HUES64 (cell line): Measurements from ENCODE around the gene HEMGN.

Experiments used
- H3K27ac ChIP-seq: 2 replicates; pipeline ENCODE4 v1.7.0; 2013; ENCODE audit warnings: low read depth, low read length, inconsistent platforms
- H3K27me3 ChIP-seq: 2 replicates; pipeline ENCODE4 v1.6.1; 2013; ENCODE audit warnings: mild to moderate bottlenecking, low read length; ENCODE audit not compliant: insufficient read depth
- H3K36me3 ChIP-seq: 2 replicates; pipeline ENCODE4 v1.6.1; 2013; ENCODE audit warnings: mild to moderate bottlenecking, low read length; ENCODE audit not compliant: insufficient read depth
- H3K4me1 ChIP-seq: 2 replicates; pipeline ENCODE4 v1.6.1; 2013; ENCODE audit warnings: mild to moderate bottlenecking, low read length, moderate library complexity; ENCODE audit not compliant: insufficient read depth
- H3K4me3 ChIP-seq: 2 replicates; pipeline ENCODE4 v1.5.1; 2013; ENCODE audit warnings: mild to moderate bottlenecking, low read length, moderate library complexity
- H3K9ac ChIP-seq: 2 replicates; pipeline ENCODE4 v1.6.1; 2013; ENCODE audit warnings: mild to moderate bottlenecking, low read depth, low read length
- H3K9me3 ChIP-seq: 2 replicates; pipeline ENCODE4 v1.6.1; 2013; ENCODE audit warnings: low read depth, low read length; ENCODE audit not compliant: insufficient read depth
- WGBS: fragments of 150-250, 120-280 bp; methylation state at CpG from one replicate; pipeline ENCODE4 v1.1.7; 2013; ENCODE audit warnings: missing lambda C conversion rate; 5-methylcytosine and 5-hydroxymethylcytosine counted together

Gene HEMGN

DNA sequence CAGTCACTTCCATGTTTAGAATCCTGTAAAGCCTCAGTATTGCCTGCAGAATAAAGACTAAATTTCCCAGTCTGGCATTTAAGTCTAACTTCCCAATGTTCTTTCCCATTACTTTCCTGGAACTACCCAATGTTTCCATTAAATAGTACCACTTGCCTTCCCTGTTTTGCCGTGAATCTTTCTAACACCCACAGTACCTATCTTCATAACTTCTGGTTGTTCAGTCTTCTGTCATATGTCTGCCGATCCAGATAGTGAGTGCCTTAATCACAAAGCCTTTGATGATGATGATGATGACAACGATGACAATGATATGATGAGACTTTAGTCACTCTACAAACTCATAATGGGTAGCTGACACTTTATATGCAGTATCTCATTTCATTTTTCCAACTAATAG, 6.6 kb upstream of the HEMGN start:
- Histone ChIP-seq H3K36me3 (no peaks in the 10 kb centered on the region), H3K9ac (no peak overlapping the region), H3K9me3 (no peaks in the 10 kb centered on the region), H3K4me1 (no peaks in the 10 kb centered on the region), H3K27me3 (peaks cover 53% of the 10 kb centered on the region), H3K4me3 (no peak overlapping the region), H3K27ac (no peak overlapping the region)
- WGBS, result 85% methylated on average over 2 of the region's 3 CpGs

DNA sequence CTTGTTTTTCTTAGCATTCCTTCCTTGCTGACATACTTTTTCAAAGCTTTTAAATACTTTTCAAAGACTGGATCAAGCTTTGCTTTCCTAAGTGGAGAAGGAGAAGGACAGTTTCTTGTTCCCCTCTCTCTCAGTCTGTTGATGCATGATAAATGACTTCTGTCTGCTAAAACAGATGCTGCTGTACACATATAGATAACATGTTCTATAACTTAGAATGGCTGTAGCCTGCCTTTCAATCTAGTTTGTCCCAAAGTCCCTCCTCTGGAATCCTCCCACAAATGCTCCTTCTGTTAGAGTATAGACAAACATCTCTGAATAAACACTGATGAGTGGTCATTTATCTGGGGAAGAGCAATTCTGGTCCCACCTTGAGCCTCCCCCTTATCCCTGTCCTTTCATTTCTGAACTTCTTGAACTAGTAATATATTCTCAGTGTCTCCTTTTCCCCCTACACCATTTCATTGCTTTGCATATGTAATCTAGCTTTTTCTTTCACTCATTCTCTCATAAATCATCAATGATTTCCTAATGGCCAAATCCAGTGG, 5.4 kb upstream of the HEMGN start:
- Histone ChIP-seq H3K4me1 (no peaks in the 10 kb centered on the region), H3K27me3 (peaks cover 65% of the 10 kb centered on the region), H3K4me3 (no peak overlapping the region), H3K9me3 (no peaks in the 10 kb centered on the region), H3K27ac (no peak overlapping the region), H3K9ac (no peak overlapping the region), H3K36me3 (no peaks in the 10 kb centered on the region)

DNA sequence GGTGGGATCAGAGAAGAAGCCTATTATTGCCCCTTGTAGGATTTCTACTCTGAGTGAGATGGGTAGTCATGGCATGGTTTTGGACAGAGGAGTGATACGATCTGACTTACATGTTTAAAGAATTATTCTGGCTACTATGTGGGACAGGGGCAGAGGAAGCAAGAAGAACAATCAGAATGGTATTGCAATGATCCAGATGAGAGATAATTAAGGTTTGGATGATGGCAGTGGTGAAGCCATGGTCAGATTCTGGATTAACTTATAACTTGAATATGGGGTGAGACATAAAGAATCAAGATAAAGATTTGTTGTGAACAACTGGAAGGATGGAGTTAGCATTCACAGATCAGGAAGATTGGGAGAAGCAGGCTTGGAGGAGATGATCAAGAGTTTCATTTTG, 3.4 kb upstream of the HEMGN start:
- Histone ChIP-seq H3K36me3 (no peaks in the 10 kb centered on the region), H3K4me1 (no peaks in the 10 kb centered on the region), H3K9ac (no peak overlapping the region), H3K4me3 (no peak overlapping the region), H3K27me3 (peaks cover 85% of the 10 kb centered on the region), H3K9me3 (no peaks in the 10 kb centered on the region), H3K27ac (no peak overlapping the region)
- WGBS, result 94% methylated on average over 1 of the region's 1 CpG

DNA sequence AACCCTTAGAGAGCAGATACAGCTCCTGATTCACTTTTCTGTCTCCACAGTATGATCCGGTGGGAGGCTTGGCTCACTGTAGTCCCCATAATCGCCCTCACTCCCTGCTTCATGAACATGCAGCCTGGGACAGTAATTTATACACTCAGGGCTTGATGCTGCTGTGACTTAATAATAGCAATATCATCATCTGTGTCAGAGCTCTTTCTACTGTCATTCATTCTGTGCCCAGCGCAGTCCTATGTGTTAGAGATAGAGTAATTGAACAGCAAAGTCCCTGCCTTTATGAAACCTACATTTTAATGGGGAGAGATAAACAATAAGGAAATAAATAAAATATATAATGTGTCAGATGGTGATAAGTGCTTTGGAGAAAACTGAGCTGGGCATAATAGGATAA, 2.8 kb upstream of the HEMGN start:
- no peaks in the 10 kb centered on the region for H3K4me1 ChIP-seq
- H3K9me3 ChIP-seq, result no peaks in the 10 kb centered on the region
- no peak overlapping the region for H3K9ac ChIP-seq
- WGBS, result 75% methylated on average over 3 of the region's 3 CpGs
- peaks cover 91% of the 10 kb centered on the region for H3K27me3 ChIP-seq
- no peak overlapping the region for H3K4me3 ChIP-seq
- H3K36me3 ChIP-seq, result no peaks in the 10 kb centered on the region
- no peak overlapping the region for H3K27ac ChIP-seq

DNA sequence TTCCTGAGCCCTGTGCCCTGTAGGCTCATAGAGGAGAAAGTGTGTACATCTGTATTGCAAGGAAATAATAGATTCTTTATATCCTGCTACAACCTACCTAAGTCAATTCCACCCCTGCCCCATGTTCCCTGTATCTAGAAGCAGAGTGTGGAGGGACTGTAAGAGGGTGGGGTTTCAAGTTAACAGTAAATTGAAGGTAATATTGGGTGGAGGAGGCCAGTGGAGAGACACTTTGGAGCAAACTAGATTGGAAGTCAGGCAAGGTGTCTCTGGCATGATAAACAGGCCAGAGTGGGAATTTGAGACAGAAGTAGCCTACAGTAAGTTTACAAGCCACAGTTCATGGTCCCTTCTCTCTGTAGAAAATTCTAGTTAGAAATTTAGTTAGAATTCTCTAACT, 2.3 kb upstream of the HEMGN start:
- Histone ChIP-seq H3K9ac (no peak overlapping the region), H3K36me3 (no peaks in the 10 kb centered on the region), H3K27ac (no peak overlapping the region), H3K4me1 (no peaks in the 10 kb centered on the region), H3K27me3 (peaks cover 96% of the 10 kb centered on the region), H3K4me3 (no peak overlapping the region), H3K9me3 (no peaks in the 10 kb centered on the region)

DNA sequence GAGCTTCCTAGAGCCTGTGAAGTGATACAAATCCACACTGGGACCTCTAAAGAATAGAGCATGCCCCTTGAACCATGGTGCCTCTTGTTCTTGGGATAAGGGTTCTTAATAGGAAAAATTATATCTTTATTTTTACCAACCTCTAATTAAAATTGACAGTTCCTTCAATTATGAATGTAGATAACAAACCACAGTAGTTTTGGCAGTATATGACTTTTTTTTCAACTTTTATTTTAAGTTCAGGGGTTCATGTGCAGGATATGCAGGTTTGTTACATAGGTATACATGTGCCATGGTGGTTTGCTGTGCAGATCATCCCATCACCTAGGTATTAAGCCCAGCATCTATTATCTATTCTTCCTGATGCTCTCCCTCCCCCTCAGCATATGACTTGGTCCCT, 974 bp downstream of the HEMGN start:
- peaks cover 95% of the 10 kb centered on the region for H3K27me3 ChIP-seq
- H3K4me3 ChIP-seq, result no peak overlapping the region
- H3K9ac ChIP-seq, result no peak overlapping the region
- H3K27ac ChIP-seq, result no peak overlapping the region
- H3K4me1 ChIP-seq, result 0 out of 2 replicates have a peak, but pooled peaks cover 4% of the 10 kb centered on the region
- no peaks in the 10 kb centered on the region for H3K9me3 ChIP-seq
- H3K36me3 ChIP-seq, result no peaks in the 10 kb centered on the region

DNA sequence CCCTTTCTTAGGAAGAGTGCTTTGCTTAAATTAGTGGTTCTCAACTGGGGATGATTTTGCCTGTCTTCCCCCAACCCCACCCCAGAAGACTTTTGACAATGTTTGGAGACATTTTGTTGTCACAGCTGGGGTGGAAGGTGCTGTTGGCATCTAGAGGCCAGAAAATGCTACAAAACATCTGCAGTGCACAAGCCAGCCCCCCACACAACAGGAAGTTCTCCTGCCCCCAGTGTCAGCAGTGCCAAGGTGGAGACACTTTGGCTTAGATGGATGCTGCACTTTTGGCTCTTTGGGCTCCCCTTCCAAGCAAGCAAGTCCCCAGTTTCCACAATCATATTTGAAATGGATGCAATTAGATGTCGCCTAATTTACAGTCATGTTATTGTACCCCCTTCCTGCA, 2.7 kb downstream of the HEMGN start:
- WGBS, result 100% methylated on average over 1 of the region's 1 CpG
- Histone ChIP-seq H3K4me3 (no peak overlapping the region), H3K27me3 (peaks cover 95% of the 10 kb centered on the region)

DNA sequence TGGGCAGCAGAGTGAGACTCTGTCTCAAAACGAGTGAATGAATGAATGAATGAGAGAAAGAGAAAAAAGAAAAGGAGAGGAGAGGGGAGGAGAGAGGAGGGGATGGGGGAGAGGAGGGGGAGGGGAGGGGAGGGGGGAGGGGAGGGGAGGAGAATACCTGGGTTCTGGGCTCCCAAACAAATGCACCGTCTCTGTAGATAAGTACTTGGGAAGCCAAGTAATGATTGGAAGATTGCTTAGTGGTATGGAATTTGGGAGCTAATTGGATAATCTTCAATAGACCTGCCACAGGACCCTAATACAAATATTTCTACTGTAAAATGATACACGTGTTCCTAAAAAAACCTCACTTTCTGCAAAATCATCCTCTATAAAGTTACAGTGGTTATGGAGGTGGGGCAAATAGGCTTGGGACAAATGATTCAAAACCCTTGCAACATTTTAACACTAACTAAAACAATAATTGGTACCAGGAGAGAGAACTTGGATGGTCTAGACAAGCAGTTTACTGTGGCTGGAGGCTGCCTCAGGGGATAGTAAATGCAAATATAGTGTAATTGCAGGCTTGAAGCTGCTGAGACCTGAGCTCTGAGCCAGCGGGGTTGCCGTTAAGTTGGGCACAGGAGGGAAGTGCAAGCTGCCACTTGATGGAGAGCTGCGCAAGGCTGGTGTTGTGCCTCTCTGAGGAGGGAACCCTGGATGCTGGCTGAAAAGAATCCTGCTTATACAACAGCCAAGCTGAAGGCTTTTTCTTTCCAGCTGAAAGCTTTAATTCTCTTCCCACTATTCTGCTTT, 3.5 kb downstream of the HEMGN start:
- 35% methylated on average over 5 of the region's 6 CpGs for WGBS
- H3K36me3 ChIP-seq, result no peaks in the 10 kb centered on the region
- no peak overlapping the region for H3K27ac ChIP-seq
- peaks cover 95% of the 10 kb centered on the region for H3K27me3 ChIP-seq
- H3K4me1 ChIP-seq, result 0 out of 2 replicates have a peak, but pooled peaks cover 4% of the 10 kb centered on the region
- no peaks in the 10 kb centered on the region for H3K9me3 ChIP-seq
- no peak overlapping the region for H3K4me3 ChIP-seq
- H3K9ac ChIP-seq, result no peak overlapping the region

More for the DNA sequence above, 2.7 kb downstream of the HEMGN start:
- Histone ChIP-seq H3K9ac (no peak overlapping the region), H3K4me1 (0 out of 2 replicates have a peak, but pooled peaks cover 4% of the 10 kb centered on the region), H3K36me3 (no peaks in the 10 kb centered on the region), H3K9me3 (no peaks in the 10 kb centered on the region), H3K27ac (no peak overlapping the region)

DNA sequence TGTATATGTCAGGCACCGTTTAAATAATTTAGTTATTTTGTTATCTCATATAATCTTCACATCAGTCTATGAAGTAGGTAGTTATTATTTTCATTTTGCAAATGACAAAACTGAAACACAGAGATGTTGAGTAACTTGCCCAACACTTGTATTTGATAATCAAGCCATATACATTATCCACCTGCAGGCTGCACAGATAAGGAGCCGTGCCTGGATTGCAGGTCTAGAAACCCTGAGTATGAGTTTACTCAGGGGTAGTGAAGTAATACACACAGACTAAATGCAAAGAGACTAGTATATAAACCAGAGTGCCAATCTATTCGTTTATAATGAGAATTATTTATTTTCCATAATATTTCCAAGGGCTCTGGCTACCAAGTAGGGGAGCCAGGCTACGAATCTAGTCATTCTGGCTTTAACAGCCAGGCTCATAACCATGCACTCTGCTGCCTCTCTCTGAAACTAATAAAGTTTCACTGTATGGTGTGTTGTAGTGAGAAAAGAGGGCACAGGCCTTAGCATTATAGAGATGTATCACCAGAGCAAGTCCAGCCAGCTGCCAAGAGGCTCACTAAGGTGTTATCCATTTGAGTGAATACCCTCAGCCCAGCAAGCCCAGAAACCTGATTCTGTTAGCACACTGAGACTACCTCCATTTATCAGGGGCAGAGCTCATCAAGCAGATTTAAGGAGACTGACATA, 4.5 kb downstream of the HEMGN start:
- 88% methylated on average over 1 of the region's 4 CpGs for WGBS
- H3K9ac ChIP-seq, result no peak overlapping the region
- 0 out of 2 replicates have a peak, but pooled peaks cover 4% of the 10 kb centered on the region for H3K4me1 ChIP-seq
- no peaks in the 10 kb centered on the region for H3K36me3 ChIP-seq
- no peak overlapping the region for H3K27ac ChIP-seq
- peaks cover 95% of the 10 kb centered on the region for H3K27me3 ChIP-seq
- no peaks in the 10 kb centered on the region for H3K9me3 ChIP-seq
- H3K4me3 ChIP-seq, result no peak overlapping the region

DNA sequence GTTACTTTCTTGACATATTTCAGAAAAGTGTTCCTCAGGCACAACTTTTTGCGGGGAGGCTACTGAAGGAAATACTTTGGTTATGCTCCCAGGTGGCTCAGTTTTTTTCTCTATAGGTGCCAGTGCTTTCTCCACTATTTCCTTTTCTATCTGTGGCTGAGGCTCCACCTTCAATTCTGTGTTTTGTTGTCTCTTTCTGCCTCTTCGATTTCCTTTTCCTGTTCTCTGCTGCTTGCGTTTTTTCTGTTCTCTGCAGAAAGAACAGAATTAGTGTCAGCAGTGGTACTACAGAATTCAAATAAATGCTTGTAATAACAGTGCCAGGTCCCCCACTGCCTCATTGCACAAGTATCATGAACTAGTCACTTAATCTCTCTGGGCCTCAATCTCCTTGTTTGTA, 7.0 kb downstream of the HEMGN start:
- Histone ChIP-seq H3K9me3 (no peaks in the 10 kb centered on the region), H3K4me3 (no peak overlapping the region), H3K27ac (no peak overlapping the region), H3K9ac (no peak overlapping the region), H3K36me3 (no peaks in the 10 kb centered on the region), H3K27me3 (peaks cover 91% of the 10 kb centered on the region), H3K4me1 (0 out of 2 replicates have a peak, but pooled peaks cover 4% of the 10 kb centered on the region)
- WGBS, result 70% methylated on average over 3 of the region's 3 CpGs

DNA sequence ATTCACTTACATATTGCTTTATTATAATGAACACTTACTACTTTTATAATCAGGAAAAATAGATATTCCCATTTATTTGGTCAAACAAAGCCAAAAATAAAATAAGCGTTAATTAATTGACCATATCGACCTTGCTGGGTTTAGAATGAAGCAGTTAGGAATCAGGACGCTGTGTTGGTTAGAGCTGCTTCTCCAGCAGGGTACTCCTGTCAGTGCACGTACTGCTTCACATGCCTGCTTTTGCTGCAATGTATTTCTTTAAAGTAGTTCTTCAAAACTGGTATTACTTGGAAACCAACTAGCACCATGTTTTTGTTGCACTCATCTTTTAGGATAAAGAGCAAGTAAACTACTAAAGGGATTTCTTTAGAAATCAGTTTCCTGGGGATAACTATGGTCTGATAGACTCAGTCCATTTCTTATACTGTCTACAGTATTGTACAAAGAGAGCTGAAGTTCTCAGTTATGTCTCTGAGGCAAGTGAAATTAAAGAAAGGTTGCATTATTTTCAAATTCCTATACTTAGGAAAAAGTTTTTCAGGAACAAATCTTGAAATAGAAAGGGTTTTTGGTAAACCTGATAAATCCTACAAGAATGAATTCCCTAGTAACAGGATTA, 8.9 kb downstream of the HEMGN start:
- Histone ChIP-seq H3K4me1 (no peaks in the 10 kb centered on the region), H3K4me3 (no peak overlapping the region), H3K9me3 (no peaks in the 10 kb centered on the region), H3K9ac (no peak overlapping the region), H3K27ac (no peak overlapping the region), H3K36me3 (no peaks in the 10 kb centered on the region), H3K27me3 (peaks cover 89% of the 10 kb centered on the region)
- WGBS, result 74% methylated on average over 4 of the region's 4 CpGs
